Dendritic cell treated with granulocyte-macrophage colony-stimulating factor and Interleukin-4, amounts not matched to agents 40 ng/mL and 50 ng/mL, for 4 days (primary cell): ENCODE data around the gene ANKRD44.
A peak's percentile ranks its signal among the peaks of the same experiment; 100 is the strongest.

Experiments used
- H3K27ac Mint-ChIP-seq: one replicate; pipeline ENCODE4 v1.8.0; 2022; ENCODE audit warnings: mild to moderate bottlenecking, mixed read lengths
- H3K27me3 Mint-ChIP-seq: one replicate; pipeline ENCODE4 v1.8.0; 2022; ENCODE audit warnings: mild to moderate bottlenecking, mixed read lengths
- H3K36me3 Mint-ChIP-seq: one replicate; pipeline ENCODE4 v1.8.0; 2022; ENCODE audit warnings: low read depth, mixed read lengths
- H3K4me1 Mint-ChIP-seq: one replicate; pipeline ENCODE4 v1.8.0; 2022; ENCODE audit warnings: low read depth, mixed read lengths
- H3K4me3 Mint-ChIP-seq: one replicate; pipeline ENCODE4 v1.8.0; 2022; ENCODE audit warnings: mild to moderate bottlenecking, moderate library complexity, mixed read lengths
- H3K9me3 Mint-ChIP-seq: one replicate; pipeline ENCODE4 v1.8.0; 2022; ENCODE audit warnings: mixed read lengths
- intact Hi-C: fragments of 100-400 bp; cut with micrococcal nuclease; formaldehyde crosslinking; loops from one replicate; pipeline ENCODE4 v1.15.0; 2022

Gene ANKRD44

DNA sequence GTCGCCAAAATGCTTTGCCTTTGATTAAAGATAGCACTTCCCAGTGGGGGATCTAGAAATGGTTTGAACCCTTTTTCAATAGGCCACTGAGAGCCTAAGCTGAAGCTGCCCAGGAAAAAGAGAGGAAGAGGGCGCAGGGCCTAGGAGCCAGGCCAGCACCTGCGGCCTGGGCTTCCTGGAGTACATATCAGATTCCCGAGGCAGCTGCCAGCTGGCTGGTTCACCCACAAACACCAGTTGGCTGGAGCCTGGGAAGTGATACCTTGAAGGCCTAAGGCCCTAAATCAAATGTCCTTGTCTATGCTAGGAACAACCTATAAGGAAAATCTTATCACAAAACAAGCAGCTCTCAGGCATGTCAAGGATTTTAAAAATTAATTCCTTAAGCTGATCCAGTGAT lies 37.1 kb downstream of the ANKRD44 start:
- Mint-ChIP-seq H3K36me3 (peaks cover 29% of the 10 kb centered on the region), H3K27me3 (no peaks in the 10 kb centered on the region), H3K4me1 (peaks cover 51% of the 10 kb centered on the region), H3K9me3 (no peaks in the 10 kb centered on the region), H3K4me3 (no peak overlapping the region), H3K27ac (no peak overlapping the region)
- intact Hi-C loops = no loop called here

DNA sequence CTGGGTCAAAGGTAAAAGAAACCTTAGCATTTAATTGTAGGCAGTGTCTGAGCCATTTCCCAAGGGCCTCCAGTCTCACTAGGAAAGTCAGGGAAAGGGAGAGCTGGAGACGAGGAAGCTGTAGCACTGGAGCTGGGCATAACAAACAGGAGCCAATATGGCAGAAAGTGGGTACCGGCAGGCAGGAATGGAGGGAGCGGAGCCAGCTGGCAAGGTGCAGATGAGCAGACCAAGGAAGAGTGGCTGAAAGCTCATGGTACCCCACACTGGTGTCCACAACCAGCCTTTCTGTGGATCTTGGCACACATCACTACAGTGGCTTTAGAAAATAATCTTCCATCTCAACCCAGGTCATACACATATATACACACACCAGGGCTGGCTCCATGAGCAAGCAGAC lies 40.0 kb downstream of the ANKRD44 start:
- Mint-ChIP-seq H3K36me3 (peaks cover 21% of the 10 kb centered on the region), H3K27me3 (no peaks in the 10 kb centered on the region), H3K27ac (no peak overlapping the region), H3K9me3 (no peaks in the 10 kb centered on the region), H3K4me1 (peaks cover 56% of the 10 kb centered on the region), H3K4me3 (no peak overlapping the region)
- intact Hi-C loops = no loop called here

DNA sequence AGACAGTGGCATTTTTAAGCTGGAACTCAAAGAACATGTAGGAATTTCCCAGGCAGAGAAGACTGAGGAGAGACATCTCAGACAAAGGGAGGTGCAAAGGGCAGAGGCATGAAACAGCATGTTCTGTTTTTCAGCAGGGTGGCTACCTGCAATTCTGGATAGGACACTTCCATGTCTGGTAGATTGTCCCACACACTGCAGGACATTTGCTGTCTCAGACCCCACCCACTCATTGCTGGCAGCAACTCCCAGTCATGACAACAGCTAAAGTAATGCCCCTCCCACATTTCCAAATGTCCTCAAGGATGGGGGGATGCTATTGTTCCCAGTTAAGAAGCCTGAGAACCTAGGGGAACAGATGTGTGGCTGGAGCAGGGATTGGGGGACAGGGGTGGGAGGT lies 40.8 kb downstream of the ANKRD44 start:
- Mint-ChIP-seq H3K36me3 (peaks cover 14% of the 10 kb centered on the region), H3K27ac (peak overlapping the region; percentile 23), H3K4me3 (no peak overlapping the region), H3K27me3 (no peaks in the 10 kb centered on the region), H3K9me3 (no peaks in the 10 kb centered on the region), H3K4me1 (peaks cover 59% of the 10 kb centered on the region)
- intact Hi-C loops = no loop called here

DNA sequence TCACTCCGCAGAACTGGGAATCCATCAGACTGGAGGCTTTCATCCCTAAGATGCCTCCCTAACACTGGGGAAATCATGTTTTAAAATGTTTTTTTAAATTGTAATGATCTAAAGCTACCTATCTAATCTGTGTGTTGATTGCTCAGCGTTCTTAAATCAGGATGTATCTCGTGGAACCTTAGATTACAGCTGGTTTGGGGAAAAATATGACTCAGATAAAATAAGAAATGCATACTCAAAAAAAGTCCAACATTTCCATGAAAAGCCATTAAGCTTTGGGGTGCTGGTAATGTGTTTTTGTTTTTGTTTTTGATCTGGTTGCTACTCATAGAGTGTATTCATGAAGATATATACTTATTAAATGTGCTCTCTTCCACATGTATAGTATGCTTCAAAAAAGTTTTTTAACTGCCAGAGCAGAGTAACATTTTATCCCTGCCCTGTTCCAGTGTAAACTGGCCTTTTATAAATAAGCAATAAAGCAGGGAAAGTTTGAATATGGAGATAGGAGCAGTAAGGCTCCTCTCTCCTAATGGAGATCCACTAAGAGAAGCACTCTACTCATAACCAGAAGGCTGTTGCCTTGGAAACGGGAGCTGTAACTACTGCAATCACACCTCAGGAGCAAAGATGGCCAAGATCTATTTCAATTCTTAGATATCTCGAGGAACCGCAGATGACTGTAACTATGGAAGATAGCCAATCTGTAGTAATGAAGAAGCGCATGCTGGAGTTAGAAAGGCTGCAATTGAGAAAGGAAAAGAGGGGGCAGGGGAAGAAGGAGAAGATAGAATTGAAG lies 41.6 kb downstream of the ANKRD44 start:
- H3K27me3 Mint-ChIP-seq = no peaks in the 10 kb centered on the region
- peak overlapping the region; percentile 23 for H3K27ac Mint-ChIP-seq
- no peaks in the 10 kb centered on the region for H3K9me3 Mint-ChIP-seq
- H3K4me3 Mint-ChIP-seq = no peak overlapping the region
- peaks cover 54% of the 10 kb centered on the region for H3K4me1 Mint-ChIP-seq
- H3K36me3 Mint-ChIP-seq = peaks cover 8% of the 10 kb centered on the region
- intact Hi-C loops = no loop called here

DNA sequence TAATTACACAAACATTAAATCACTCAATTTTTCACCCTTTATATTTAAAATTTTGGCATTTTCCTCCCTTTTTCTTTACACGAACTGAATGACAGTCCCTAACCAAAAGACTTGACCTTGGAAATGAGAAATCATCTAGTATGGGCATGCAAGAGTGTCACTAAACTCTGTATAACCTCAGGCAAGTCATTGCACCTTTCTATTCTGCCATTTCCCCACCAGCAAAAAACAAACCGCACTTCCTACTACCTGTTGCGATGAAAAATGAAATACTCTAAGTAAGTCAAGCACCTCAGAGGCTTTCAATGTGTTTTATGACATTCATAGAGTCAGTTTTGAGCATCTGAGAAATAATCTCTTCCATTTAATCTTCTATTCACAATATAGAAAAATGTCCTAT lies 44.1 kb downstream of the ANKRD44 start:
- peaks cover 68% of the 10 kb centered on the region for H3K4me1 Mint-ChIP-seq
- no peak overlapping the region for H3K4me3 Mint-ChIP-seq
- no peak overlapping the region for H3K27ac Mint-ChIP-seq
- peaks cover 20% of the 10 kb centered on the region for H3K36me3 Mint-ChIP-seq
- no peaks in the 10 kb centered on the region for H3K27me3 Mint-ChIP-seq
- H3K9me3 Mint-ChIP-seq = no peaks in the 10 kb centered on the region
- intact Hi-C loops = no loop called here

- H3K36me3 Mint-ChIP-seq = peaks cover 20% of the 10 kb centered on the region
- H3K27me3 Mint-ChIP-seq = no peaks in the 10 kb centered on the region
- H3K4me3 Mint-ChIP-seq = no peak overlapping the region
- H3K27ac Mint-ChIP-seq = no peak overlapping the region
- intact Hi-C loops = no loop called here
- H3K9me3 Mint-ChIP-seq = no peaks in the 10 kb centered on the region
- H3K4me1 Mint-ChIP-seq = peaks cover 67% of the 10 kb centered on the region
Observed at GRCh38 chr2:197265924-197266323, 44.7 kb downstream of the ANKRD44 start.

GRCh38 chr2:197265036-197265435 lies 45.5 kb downstream of the ANKRD44 start:
- Mint-ChIP-seq H3K27me3 (no peaks in the 10 kb centered on the region), H3K4me1 (peaks cover 58% of the 10 kb centered on the region), H3K4me3 (no peak overlapping the region), H3K27ac (no peak overlapping the region), H3K36me3 (peaks cover 17% of the 10 kb centered on the region), H3K9me3 (no peaks in the 10 kb centered on the region)
- intact Hi-C loops = no loop called here

GRCh38 chr2:197264332-197264731 lies 46.2 kb downstream of the ANKRD44 start:
- H3K4me1 Mint-ChIP-seq = peaks cover 57% of the 10 kb centered on the region
- peak overlapping the region; percentile 40 for H3K27ac Mint-ChIP-seq
- no peak overlapping the region for H3K4me3 Mint-ChIP-seq
- peaks cover 23% of the 10 kb centered on the region for H3K36me3 Mint-ChIP-seq
- intact Hi-C loops = no loop called here
- H3K27me3 Mint-ChIP-seq = no peaks in the 10 kb centered on the region
- no peaks in the 10 kb centered on the region for H3K9me3 Mint-ChIP-seq

DNA sequence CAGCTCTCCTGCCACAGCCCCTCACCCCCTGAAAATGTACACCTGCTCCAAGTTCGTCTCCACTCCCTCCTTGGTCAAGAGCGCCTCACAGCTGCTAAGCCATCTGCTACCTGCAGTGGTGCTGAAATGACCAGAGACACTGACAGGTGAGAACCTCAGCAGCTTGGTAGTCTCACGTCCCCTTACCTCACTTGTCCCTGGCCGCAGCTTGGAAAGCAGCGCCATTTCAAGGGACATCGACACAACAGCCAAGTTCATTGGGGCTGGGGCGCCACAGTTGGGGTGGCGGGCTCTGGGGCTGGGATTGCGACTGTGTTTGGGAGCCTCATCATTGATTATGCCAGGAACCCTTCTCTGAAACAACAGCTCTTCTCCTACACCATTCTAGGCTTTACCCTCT lies 47.5 kb downstream of the ANKRD44 start:
- H3K4me1 Mint-ChIP-seq = peaks cover 62% of the 10 kb centered on the region
- H3K36me3 Mint-ChIP-seq = peaks cover 23% of the 10 kb centered on the region
- H3K4me3 Mint-ChIP-seq = no peak overlapping the region
- intact Hi-C loops = no loop called here
- H3K9me3 Mint-ChIP-seq = no peaks in the 10 kb centered on the region
- no peaks in the 10 kb centered on the region for H3K27me3 Mint-ChIP-seq
- peak overlapping the region; percentile 40 for H3K27ac Mint-ChIP-seq

DNA sequence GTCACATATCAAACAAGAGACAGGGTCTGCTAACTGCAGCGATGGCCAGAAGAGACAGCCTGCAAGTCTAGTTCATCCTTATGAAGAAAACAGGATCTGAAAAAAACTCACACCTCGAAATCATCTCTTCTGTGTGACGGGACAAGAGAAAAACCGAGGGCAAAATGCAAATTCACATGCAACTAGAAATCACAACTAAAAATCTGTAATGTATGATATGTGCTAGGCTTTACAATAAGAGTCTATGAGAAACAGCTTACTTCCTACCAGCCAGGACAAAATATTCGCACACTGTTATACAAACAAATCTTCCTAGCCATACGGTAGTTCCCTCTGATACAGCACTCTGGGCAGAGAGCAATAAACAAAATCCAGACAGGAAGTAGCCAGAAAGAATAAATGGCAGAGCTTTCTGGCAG lies 48.8 kb downstream of the ANKRD44 start:
- no peak overlapping the region for H3K4me3 Mint-ChIP-seq
- H3K27me3 Mint-ChIP-seq = no peaks in the 10 kb centered on the region
- peaks cover 28% of the 10 kb centered on the region for H3K36me3 Mint-ChIP-seq
- intact Hi-C loops = no loop called here
- H3K4me1 Mint-ChIP-seq = peaks cover 60% of the 10 kb centered on the region
- H3K27ac Mint-ChIP-seq = peak overlapping the region; percentile 40
- H3K9me3 Mint-ChIP-seq = no peaks in the 10 kb centered on the region

DNA sequence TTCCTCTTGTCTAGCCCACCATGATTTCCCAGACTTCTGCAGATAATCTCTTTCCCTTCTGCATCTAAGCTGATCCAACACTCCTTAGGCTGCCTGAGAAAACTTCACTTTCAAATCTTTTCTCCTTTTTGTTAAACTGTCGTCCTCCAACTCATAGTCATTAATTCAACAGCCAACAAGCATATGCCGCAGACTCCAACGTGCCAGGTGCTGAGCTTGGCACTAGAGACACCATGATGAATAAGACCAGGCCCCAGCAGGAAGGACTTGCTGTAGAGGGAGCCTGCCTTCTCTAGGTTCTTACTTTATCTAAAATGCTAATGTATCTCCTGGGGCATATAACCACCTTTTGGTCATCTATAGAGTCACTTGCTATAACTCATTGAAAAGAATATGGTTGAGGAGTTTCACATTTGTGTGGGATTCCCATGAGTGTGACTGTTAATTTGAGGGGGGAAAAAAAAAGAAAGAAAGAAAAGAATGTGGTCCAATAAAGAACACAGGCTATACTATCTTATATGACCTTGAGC lies 51.0 kb downstream of the ANKRD44 start:
- no peak overlapping the region for H3K4me3 Mint-ChIP-seq
- H3K27ac Mint-ChIP-seq = peak overlapping the region; percentile 73
- intact Hi-C loops = loop anchor here (5.0 kb wide), 1 partner anchor 48 kb away; no protein-coding TSS in a partner anchor
- H3K36me3 Mint-ChIP-seq = peaks cover 28% of the 10 kb centered on the region
- no peaks in the 10 kb centered on the region for H3K27me3 Mint-ChIP-seq
- peaks cover 68% of the 10 kb centered on the region for H3K4me1 Mint-ChIP-seq
- H3K9me3 Mint-ChIP-seq = no peaks in the 10 kb centered on the region

DNA sequence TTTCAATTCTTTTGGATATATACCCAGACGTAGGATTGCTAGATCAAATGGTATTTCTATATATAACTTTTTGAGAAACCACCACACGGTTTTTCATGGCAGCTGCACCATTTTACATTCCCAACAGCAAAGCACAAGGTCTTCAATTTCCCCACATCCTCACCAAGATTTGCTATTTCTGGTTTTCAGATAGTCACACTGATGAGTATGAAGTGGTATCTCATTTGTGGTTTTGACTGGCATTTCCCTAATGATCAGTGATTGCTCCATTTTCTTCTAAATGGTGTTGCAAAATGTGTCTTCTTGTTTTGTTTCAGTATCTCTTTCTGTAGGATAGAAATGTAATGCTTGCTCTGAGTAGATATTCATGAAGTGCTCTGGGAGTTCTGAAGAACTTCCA lies 52.0 kb downstream of the ANKRD44 start:
- Mint-ChIP-seq H3K9me3 (no peaks in the 10 kb centered on the region), H3K27me3 (no peaks in the 10 kb centered on the region), H3K27ac (peak overlapping the region; percentile 73), H3K36me3 (peaks cover 25% of the 10 kb centered on the region), H3K4me3 (no peak overlapping the region), H3K4me1 (peaks cover 69% of the 10 kb centered on the region)
- intact Hi-C loops = loop anchor here (5.0 kb wide), 1 partner anchor 49 kb away; no protein-coding TSS in a partner anchor

GRCh38 chr2:197256547-197257170 lies 53.9 kb downstream of the ANKRD44 start:
- no peaks in the 10 kb centered on the region for H3K9me3 Mint-ChIP-seq
- H3K27me3 Mint-ChIP-seq = no peaks in the 10 kb centered on the region
- H3K36me3 Mint-ChIP-seq = peaks cover 16% of the 10 kb centered on the region
- H3K4me1 Mint-ChIP-seq = peaks cover 56% of the 10 kb centered on the region
- no peak overlapping the region for H3K4me3 Mint-ChIP-seq
- H3K27ac Mint-ChIP-seq = peak overlapping the region; percentile 79
- intact Hi-C loops = loop anchor here (5.0 kb wide), 1 partner anchor 51 kb away; no protein-coding TSS in a partner anchor

DNA sequence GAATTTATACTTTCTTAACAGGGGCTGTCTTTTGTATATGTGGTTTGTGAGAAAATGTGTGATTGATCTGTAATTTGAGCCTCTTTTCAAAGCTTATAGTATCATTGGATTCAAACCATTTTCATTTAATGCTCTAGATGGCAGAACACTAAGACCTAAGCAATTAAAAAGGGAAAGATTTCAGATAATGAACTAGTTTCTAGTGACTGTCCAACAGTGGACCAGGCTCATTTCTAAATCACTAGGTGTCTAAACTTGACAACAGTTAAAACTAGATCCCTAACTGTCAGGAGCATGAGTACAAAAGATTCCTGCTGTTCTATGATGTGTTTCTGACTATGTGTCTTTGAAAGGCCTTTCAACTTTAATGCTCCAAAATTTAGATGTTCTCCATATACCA lies 54.6 kb downstream of the ANKRD44 start:
- H3K9me3 Mint-ChIP-seq = no peaks in the 10 kb centered on the region
- H3K27ac Mint-ChIP-seq = peak overlapping the region; percentile 79
- peak overlapping the region; percentile 61 for H3K4me3 Mint-ChIP-seq
- peaks cover 16% of the 10 kb centered on the region for H3K36me3 Mint-ChIP-seq
- no peaks in the 10 kb centered on the region for H3K27me3 Mint-ChIP-seq
- peaks cover 61% of the 10 kb centered on the region for H3K4me1 Mint-ChIP-seq
- intact Hi-C loops = loop anchor here (5.0 kb wide), 1 partner anchor 51 kb away; no protein-coding TSS in a partner anchor
